ENCODE measurements around the gene AMER2.
"Not testable (repeated sequence)": the region's sequence is repeated elsewhere in the genome, so short reads cannot be mapped to it uniquely, and the experiment has no call there.

The AMER2 gene

DNA sequence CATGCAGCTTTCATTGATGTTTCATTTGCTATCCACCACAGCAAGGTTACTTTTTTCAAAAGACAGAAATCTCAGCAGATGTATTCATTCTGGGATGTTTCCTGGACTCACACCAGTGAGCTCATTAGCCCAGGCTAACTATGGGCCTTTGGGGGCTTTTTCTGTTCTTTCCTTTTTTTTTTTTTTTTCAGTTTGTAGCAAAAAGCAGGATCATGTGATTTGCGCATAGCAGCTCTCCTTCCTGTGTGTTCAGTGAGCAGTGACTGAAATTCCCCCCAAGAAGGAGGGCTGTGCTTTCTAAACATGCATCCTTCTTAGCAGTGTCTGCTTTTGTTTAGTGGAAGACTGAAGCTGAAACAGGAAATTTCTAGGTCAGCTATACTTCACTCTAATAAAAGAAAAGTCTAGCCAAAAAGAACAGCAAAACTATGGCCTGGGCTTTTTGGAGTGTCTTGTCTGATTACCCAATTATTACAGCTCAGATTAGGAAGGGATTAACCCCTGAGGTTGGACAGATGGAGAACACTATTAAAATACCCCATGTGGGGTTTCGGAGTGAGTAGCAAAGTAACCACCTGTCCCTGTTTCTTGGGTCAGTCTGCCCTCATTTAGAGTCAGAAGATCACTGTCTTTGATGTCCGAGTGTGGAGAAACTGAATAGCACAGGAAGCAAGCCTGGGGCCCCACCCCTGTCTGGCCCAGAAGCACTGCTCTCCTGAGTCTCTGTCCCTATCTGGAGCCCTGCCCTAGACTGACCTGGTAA, 8.9 kb upstream of the AMER2 start:
- DNase-seq: no peak

DNA sequence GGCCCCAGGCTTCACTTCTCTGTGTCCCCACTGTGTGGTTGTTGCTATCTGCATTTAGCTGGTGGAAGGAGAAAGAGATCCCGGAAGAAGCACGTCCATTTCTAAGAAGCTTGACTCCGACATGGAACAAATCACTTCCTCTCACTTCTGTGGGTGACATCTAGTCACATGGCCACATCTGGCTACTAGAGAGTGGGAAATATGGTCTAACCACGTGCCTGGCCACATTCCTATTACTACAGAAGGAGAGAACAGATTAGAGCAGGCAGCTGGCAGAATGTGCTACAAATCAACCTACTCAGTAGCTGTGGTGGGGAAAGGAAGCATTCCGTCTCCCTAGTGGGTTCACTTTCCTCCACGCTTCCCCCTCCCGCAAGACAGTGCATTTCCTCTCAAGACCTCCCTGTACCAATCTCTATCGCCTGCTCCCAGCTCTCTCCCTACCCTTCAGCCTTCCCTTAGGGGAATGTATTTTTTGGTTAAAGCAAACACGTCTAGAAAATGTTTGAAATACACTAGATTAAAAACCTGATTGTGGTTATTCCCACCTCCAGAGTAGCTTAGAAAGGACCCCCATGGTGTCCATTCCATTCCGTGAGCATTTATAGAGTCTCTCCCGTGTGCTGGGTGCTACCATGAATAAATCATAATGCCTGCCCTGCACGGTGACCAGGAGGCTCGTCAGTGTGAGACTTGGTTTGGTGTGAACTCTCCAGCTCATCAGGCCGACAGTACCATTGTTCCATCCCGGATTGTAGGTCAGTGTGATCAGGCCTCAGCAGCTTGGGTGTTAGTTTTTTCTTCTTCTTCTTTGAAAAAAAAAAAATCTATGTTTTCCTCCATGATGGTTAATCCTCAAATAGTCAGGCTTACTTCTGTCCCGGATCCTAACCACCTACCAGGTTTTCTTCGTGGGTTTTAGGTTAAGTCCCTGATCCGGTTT, 8.0 kb upstream of the AMER2 start:
- no peak for DNase-seq

GRCh38 chr13:25179011-25179410, 6.9 kb upstream of the AMER2 start:
- DNase-seq: no peak

DNA sequence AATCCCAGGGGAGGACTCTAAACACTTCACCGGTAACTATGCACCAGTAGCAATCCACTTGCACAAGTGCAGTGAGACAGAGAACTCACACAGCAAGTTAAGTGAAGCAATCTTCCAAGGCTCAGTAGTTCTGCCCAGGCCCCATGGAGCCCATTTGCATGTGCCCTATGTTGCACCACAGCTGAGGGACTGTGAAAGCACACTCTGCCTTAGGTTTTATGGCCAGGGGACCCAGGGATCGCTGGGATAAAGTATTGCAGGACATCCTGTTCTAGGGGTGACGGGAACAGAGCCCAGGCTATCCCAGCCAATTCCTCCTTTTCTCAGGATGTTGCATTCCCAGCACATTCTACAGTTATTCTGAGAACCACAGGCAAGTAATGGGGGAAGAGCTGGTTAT, 6.0 kb upstream of the AMER2 start:
- DNase-seq: no peak

DNA sequence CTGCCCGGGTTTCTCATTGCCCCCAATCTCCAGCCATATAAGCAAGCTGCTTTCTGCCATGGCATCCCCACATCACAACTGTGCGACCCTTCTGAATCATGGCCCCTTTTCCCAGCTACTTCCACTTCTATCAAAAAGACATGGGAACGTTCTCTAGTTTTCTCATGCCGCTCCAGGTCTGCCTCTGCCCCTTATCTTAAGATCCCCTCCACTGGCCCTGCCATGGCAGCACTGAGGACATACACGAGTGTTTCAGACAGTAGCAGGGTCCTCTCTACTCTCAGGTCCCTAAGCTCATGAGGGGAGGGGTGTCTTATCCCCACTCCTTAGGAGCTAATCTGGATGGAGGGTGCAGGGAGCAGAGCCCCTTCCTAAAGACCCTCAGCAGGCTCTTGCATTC, 5.5 kb upstream of the AMER2 start:
- no peak for DNase-seq

- DNase-seq: no peak
Observed at GRCh38 chr13:25177012-25177411, 4.9 kb upstream of the AMER2 start.

- no peak for DNase-seq
Observed at GRCh38 chr13:25175431-25175830, 3.3 kb upstream of the AMER2 start.

DNA sequence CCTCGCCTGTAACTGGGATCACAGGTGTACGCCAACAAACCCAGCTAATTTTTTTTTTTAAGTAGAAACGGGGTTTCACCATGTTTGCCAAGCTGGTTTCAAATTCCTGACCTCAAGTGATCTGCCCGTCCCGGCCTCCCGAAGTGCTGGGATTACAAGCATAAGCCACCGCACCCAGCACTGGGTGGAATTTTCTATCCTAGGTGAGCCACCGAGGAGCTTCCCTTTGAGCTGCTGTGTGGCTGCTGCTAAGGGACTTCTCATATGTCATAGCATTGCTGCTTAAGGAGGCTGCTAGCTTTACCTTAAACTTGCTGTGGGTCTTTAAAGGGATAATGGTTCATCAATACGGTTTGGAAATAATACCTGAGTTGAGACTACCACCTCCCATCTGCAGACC, 2.9 kb upstream of the AMER2 start:
- no peak for DNase-seq

GRCh38 chr13:25174304-25174703, 2.2 kb upstream of the AMER2 start:
- DNase-seq: no peak

DNA sequence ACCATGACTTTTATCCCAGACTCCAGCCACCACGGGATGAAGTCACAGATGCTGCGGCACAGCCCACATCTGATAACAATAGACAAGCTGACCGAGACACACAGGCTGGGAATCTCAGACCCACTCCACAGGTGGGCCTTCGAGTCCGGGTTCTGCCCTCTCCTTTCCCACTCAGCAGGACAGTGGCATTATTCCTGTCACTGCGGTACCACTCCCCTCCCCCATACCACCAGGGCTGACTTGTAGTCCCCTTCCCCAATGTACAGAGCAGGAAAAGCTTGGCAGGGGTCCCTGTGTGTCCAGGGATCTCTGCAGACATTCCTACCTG, 179 bp upstream of the AMER2 start:
- DNase-seq: no peak

- DNase-seq: no peak
Observed at GRCh38 chr13:25171170-25171516, 945 bp downstream of the AMER2 start.

GRCh38 chr13:25170554-25171111, 1.5 kb downstream of the AMER2 start:
- DNase-seq: no peak

GRCh38 chr13:25169951-25170553, 2.0 kb downstream of the AMER2 start:
- DNase-seq: no peak

GRCh38 chr13:25169356-25169755, 2.7 kb downstream of the AMER2 start:
- DNase-seq: no peak

GRCh38 chr13:25168790-25169189, 3.3 kb downstream of the AMER2 start:
- DNase-seq: no peak

GRCh38 chr13:25167382-25168174, 4.5 kb downstream of the AMER2 start:
- no peak for DNase-seq

- DNase-seq: no peak
Observed at GRCh38 chr13:25166306-25166705, 5.8 kb downstream of the AMER2 start.

DNA sequence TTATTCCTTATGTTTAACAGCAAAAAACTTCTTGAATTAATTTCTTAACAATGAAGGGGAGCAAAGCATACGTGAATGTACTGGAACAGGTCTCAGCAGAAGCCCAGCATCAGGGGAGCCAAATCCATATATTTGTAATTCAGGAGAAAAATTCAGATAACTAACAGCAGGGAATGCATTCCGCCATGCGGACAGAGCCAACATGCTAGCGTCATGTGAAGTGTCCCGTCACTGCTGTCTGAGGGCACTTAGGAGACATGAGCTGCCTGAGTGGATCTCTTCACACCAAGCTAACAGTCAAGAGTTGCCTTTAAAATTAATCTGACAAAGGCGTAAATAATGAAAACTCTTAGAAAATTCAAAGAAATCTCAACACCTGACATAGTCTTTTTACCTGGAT, 6.4 kb downstream of the AMER2 start:
- no peak for DNase-seq

- DNase-seq: not testable (repeated sequence)
Observed at GRCh38 chr13:25165163-25165562, 6.9 kb downstream of the AMER2 start.

DNA sequence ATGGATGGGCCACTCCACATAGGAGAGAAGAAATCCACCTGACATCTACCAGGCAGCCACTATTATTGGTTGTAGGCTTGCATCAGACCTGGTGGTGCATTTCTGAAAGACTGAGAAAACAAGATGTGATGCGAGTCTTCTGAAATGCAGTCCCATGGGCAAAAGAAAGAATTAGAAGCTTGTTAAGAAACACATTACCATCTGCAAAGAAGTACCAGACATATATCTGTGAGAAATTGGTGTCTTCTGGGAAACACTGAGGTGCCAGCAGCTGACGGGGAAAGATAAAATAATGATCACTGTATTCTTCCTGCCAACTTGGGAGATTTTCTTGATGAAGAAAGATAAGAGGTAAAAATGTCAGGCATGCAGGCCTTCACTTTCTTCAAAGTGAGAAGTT, 14.4 kb downstream of the AMER2 start:
- no peak for DNase-seq

GRCh38 chr13:25153736-25154135, 18.4 kb downstream of the AMER2 start:
- DNase-seq: no peak

- no peak for DNase-seq
Observed at GRCh38 chr13:25151626-25152195, 20.4 kb downstream of the AMER2 start.
